DOHH2 (cell line): ENCODE results near the gene PRSS12.
A peak's percentile ranks its signal among the peaks of the same experiment; 100 is the strongest.

Source experiments
- EZH2phosphoT487 ChIP-seq: fragments of 200-600 bp; sonication (generic); IDR thresholded peaks from 2 replicates; pipeline ENCODE4 v1.6.1; 2017; ENCODE audit warnings: borderline replicate concordance, mild to moderate bottlenecking, antibody characterized with exemption, low read length, moderate library complexity, mixed read lengths
- TF ChIP-seq, protein P1 (sequence below): fragments of 200-600 bp; sonication (generic); IDR thresholded peaks from one replicate; pipeline ENCODE4 v1.5.1; 2014; ENCODE audit warnings: antibody characterized with exemption, mild to moderate bottlenecking, low read depth, low read length; ENCODE audit not compliant: poor library complexity, severe bottlenecking

DNA sequence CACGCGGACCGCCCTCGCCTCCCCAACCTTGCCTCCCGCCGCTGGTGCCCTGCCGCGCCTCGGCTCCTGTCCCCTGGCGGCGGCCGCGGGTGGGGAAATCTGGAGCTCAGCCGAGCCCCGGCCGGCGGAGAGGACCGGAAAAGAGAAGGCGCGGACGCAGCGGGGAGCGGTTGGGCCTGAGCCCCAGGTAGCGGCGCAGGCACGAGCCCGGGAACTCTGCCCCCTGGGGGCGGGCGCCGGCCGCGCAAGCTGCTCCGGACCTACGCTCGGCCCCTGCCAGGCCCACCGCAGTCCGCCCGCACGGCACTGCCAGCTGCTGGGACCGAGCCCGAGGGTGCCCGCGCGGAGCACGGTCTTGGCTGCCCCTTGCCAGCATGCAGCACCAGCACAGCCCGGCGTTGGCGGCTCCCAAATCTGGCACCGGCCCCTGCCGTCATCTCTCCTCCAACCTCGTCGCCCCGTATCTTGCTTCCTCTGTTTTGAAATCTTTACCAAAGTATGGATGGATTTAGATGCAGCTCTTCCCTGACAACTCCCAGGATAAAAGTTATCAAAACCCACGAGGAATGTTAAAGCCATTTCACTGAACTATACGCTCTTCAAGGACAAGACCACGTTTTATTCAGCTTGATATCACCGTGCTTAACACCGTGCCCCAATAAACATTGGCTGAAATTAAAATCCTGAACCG lies at the start of gene PRSS12:
- no peak for TF ChIP-seq EZH2phosphoT487
- TF ChIP-seq, protein P1, sequence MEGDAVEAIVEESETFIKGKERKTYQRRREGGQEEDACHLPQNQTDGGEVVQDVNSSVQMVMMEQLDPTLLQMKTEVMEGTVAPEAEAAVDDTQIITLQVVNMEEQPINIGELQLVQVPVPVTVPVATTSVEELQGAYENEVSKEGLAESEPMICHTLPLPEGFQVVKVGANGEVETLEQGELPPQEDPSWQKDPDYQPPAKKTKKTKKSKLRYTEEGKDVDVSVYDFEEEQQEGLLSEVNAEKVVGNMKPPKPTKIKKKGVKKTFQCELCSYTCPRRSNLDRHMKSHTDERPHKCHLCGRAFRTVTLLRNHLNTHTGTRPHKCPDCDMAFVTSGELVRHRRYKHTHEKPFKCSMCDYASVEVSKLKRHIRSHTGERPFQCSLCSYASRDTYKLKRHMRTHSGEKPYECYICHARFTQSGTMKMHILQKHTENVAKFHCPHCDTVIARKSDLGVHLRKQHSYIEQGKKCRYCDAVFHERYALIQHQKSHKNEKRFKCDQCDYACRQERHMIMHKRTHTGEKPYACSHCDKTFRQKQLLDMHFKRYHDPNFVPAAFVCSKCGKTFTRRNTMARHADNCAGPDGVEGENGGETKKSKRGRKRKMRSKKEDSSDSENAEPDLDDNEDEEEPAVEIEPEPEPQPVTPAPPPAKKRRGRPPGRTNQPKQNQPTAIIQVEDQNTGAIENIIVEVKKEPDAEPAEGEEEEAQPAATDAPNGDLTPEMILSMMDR = peak; percentile 34
